ENCODE data around the gene SELP. TPM values are rescaled to one million over a fixed set of nuclear protein-coding genes. Genes with fewer than 3 reads are reported as not detected.
A peak's percentile ranks its signal among the peaks of the same experiment; 100 is the strongest.
"Not testable (repeated sequence)": the region's sequence is repeated elsewhere in the genome, so short reads cannot be mapped to it uniquely, and the experiment has no call there.

The SELP gene
- total RNA-seq (under 1 TPM; 0.31 to 0.75 TPM), polyA plus RNA-seq (2.7 TPM)

DNA sequence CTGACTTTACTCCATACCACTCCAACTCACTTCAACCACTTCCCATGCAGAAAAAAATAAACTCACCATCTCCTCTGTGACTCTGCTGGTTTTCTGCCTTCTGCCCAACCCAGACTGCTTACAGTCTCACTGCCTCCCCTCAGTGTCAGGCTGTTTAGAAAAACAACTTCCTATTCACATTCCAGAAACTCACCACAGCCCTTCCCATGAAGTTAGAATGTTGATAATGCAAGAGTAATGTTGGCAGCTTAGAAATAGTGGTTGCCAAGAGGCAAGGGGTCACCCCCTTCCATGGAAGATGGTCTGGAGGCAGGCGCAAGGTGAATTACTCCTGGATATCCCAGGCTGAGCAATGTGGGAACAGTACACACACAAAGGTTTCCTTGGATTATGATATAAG, at the start of gene SELP:
Gene SELP (minus strand): TSS at position 119 of the 400 bp plus-strand sequence. CDS start 50 bp downstream, at position 69.
- Mint-ChIP-seq H3K4me1 (peaks cover 17 to 36% (median 22%) of the 10 kb centered on the region in 3 donors), H3K36me3 (peaks cover 5 to 16% (median 8%) of the 10 kb centered on the region in 3 donors), H3K4me3 (no peak within 1 kb of the TSS), H3K27ac (peak within 1 kb of the TSS in 1 of 8 donors; percentile 58), H3K27me3 (peaks cover 0 to 19% of the 10 kb centered on the region in 2 donors), H3K9me3 (peaks cover 7 to 21% (median 12%) of the 10 kb centered on the region in 5 donors)
- Histone ChIP-seq H3K27ac (ENCODE audit: low read depth, low read length) (no peak within 1 kb of the TSS), H3K9me3 (ENCODE audit: low read length) (peaks cover 8% of the 10 kb centered on the region), H3K36me3 (ENCODE audit: insufficient read depth, low read length) (no peaks in the 10 kb centered on the region), H3K4me1 (ENCODE audit: insufficient read depth, low read length) (peaks cover 41% of the 10 kb centered on the region), H3K27me3 (ENCODE audit: insufficient read depth, low read length, poor library complexity, severe bottlenecking) (no peaks in the 10 kb centered on the region), H3K4me3 (ENCODE audit: low read length) (no peak within 1 kb of the TSS)
- POLR2A ChIA-PET: no interaction called here
- DNase-seq: no peak
- CTCF ChIA-PET: no interaction called here

GRCh38 chr1:169679692-169680091, 49.8 kb upstream of the SELP start:
- Histone ChIP-seq H3K27me3 (ENCODE audit: insufficient read depth, low read length, poor library complexity, severe bottlenecking) (no peaks in the 10 kb centered on the region), H3K4me3 (ENCODE audit: low read length) (no peak overlapping the region), H3K4me1 (ENCODE audit: insufficient read depth, low read length) (peaks cover 61% of the 10 kb centered on the region), H3K9me3 (ENCODE audit: low read length) (no peaks in the 10 kb centered on the region), H3K36me3 (ENCODE audit: insufficient read depth, low read length) (no peaks in the 10 kb centered on the region), H3K27ac (ENCODE audit: low read depth, low read length) (no peak overlapping the region)
- Mint-ChIP-seq H3K4me3 (peak overlapping the region in 1 of 7 donors; percentile 65), H3K36me3 (peaks cover 0 to 3% (median 1%) of the 10 kb centered on the region in 3 donors), H3K27me3 (peaks cover 0 to 2% of the 10 kb centered on the region in 2 donors), H3K27ac (peak overlapping the region in 1 of 8 donors; percentile 73), H3K4me1 (peaks cover 55 to 65% (median 55%) of the 10 kb centered on the region in 3 donors), H3K9me3 (no peaks in the 10 kb centered on the region)
- DNase-seq: no peak
- ChIA-PET POLR2A (no interaction called here), CTCF (interaction anchor here (1.2 to 1.8 kb wide), 2 partner anchors 11 to 33 kb away, joined by 3 to 4 read pairs; no protein-coding TSS in a partner anchor)

DNA sequence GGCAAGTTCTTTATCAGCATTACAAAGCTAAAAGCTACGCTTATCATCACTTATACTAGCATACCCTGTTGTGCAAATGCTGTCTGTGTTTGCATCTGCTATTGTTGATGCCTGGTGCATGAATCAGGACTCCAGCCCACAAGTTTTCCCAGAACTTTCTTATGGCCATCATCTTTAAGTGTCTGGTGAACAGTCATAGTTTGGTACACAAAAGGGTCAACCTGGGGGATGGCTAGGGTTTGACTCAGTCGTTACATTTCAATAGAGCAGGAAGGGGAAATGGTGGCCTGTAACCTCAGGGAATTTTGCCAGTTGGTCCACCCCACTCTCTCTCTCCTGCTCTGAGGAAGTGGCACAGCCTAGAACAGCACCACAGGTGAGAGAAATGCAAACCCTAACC, 46.1 kb upstream of the SELP start:
- POLR2A ChIA-PET: interaction anchor here (1.4 kb wide), 1 partner anchor 17 kb away, joined by 3 read pairs; no protein-coding TSS in a partner anchor
- Mint-ChIP-seq H3K27ac (peak overlapping the region in 5 of 8 donors; percentile 23 to 66 (median 59)), H3K36me3 (peaks cover 0 to 10% (median 1%) of the 10 kb centered on the region in 3 donors), H3K9me3 (peaks cover 0 to 8% (median 2%) of the 10 kb centered on the region in 5 donors), H3K4me3 (peak overlapping the region in 2 of 7 donors; percentile 14 to 32), H3K4me1 (peaks cover 49 to 60% (median 52%) of the 10 kb centered on the region in 3 donors), H3K27me3 (no peaks in the 10 kb centered on the region)
- Histone ChIP-seq H3K36me3 (ENCODE audit: insufficient read depth, low read length) (no peaks in the 10 kb centered on the region), H3K4me1 (ENCODE audit: insufficient read depth, low read length) (peaks cover 51% of the 10 kb centered on the region), H3K27me3 (ENCODE audit: insufficient read depth, low read length, poor library complexity, severe bottlenecking) (no peaks in the 10 kb centered on the region), H3K27ac (ENCODE audit: low read depth, low read length) (no peak overlapping the region), H3K4me3 (ENCODE audit: low read length) (no peak overlapping the region), H3K9me3 (ENCODE audit: low read length) (no peaks in the 10 kb centered on the region)
- CTCF ChIA-PET: interaction anchor here (0.9 to 1.4 kb wide), 4 partner anchors 17 to 89 kb away, joined by 3 to 5 read pairs (median 3); no protein-coding TSS in a partner anchor
- no peak for DNase-seq

- ChIA-PET POLR2A (no interaction called here), CTCF (no interaction called here)
- H3K4me1 ChIP-seq (ENCODE audit: insufficient read depth, low read length): peaks cover 29% of the 10 kb centered on the region
- Mint-ChIP-seq H3K4me3 (peak overlapping the region in 3 of 7 donors; percentile 14 to 29 (median 26)), H3K4me1 (peaks cover 56 to 61% (median 57%) of the 10 kb centered on the region in 3 donors), H3K36me3 (peaks cover 0 to 10% (median 0%) of the 10 kb centered on the region in 3 donors), H3K27ac (peak overlapping the region in 7 of 8 donors; percentile 3 to 81 (median 63)), H3K9me3 (peaks cover 0 to 8% (median 2%) of the 10 kb centered on the region in 5 donors), H3K27me3 (no peaks in the 10 kb centered on the region)
- no peak overlapping the region for H3K4me3 ChIP-seq (ENCODE audit: low read length)
- H3K27me3 ChIP-seq (ENCODE audit: insufficient read depth, low read length, poor library complexity, severe bottlenecking): no peaks in the 10 kb centered on the region
- H3K27ac ChIP-seq (ENCODE audit: low read depth, low read length): no peak overlapping the region
- no peak for DNase-seq
- H3K36me3 ChIP-seq (ENCODE audit: insufficient read depth, low read length): no peaks in the 10 kb centered on the region
- no peaks in the 10 kb centered on the region for H3K9me3 ChIP-seq (ENCODE audit: low read length)
Measured at GRCh38 chr1:169670836-169671235, 40.9 kb upstream of the SELP start.

GRCh38 chr1:169670244-169670643, 40.3 kb upstream of the SELP start:
- POLR2A ChIA-PET: interaction anchor here (0.6 kb wide), 1 partner anchor 239 kb away, joined by 7 read pairs; no protein-coding TSS in a partner anchor
- CTCF ChIA-PET: not testable (repeated sequence)

GRCh38 chr1:169667699-169668596, 38.0 kb upstream of the SELP start:
- Mint-ChIP-seq H3K4me1 (peaks cover 56 to 68% (median 63%) of the 10 kb centered on the region in 3 donors), H3K27ac (peak overlapping the region; percentile 58 to 94 (median 84)), H3K4me3 (peak overlapping the region; percentile 4 to 82 (median 39)), H3K36me3 (peaks cover 0 to 17% (median 3%) of the 10 kb centered on the region in 3 donors)
- H3K27me3 ChIP-seq (ENCODE audit: insufficient read depth, low read length, poor library complexity, severe bottlenecking); H3K9me3 ChIP-seq (ENCODE audit: low read length); H3K27ac ChIP-seq (ENCODE audit: low read depth, low read length); DNase-seq; H3K36me3 ChIP-seq (ENCODE audit: insufficient read depth, low read length); H3K4me3 ChIP-seq (ENCODE audit: low read length); H3K9me3 Mint-ChIP-seq; H3K27me3 Mint-ChIP-seq: not testable (repeated sequence)
- CTCF ChIA-PET: interaction anchor here (1.5 kb wide), 1 partner anchor 11 kb away, joined by 4 read pairs; no protein-coding TSS in a partner anchor
- POLR2A ChIA-PET: interaction anchor here (1.7 kb wide), 1 partner anchor 25 kb away, joined by 7 read pairs; no protein-coding TSS in a partner anchor
- peaks cover 24% of the 10 kb centered on the region for H3K4me1 ChIP-seq (ENCODE audit: insufficient read depth, low read length)

More at GRCh38 chr1:169670244-169670643, 40.3 kb upstream of the SELP start:
- Mint-ChIP-seq H3K4me3 (peak overlapping the region in 1 of 7 donors; percentile 47), H3K4me1 (peaks cover 50 to 56% (median 52%) of the 10 kb centered on the region in 3 donors), H3K36me3 (peaks cover 0 to 10% (median 0%) of the 10 kb centered on the region in 3 donors), H3K27ac (peak overlapping the region in 3 of 8 donors; percentile 3 to 81 (median 81))
- not testable (repeated sequence) for H3K27me3 Mint-ChIP-seq; H3K27ac ChIP-seq (ENCODE audit: low read depth, low read length); H3K9me3 ChIP-seq (ENCODE audit: low read length); H3K9me3 Mint-ChIP-seq; H3K36me3 ChIP-seq (ENCODE audit: insufficient read depth, low read length); DNase-seq; H3K4me3 ChIP-seq (ENCODE audit: low read length); H3K27me3 ChIP-seq (ENCODE audit: insufficient read depth, low read length, poor library complexity, severe bottlenecking)
- peaks cover 24% of the 10 kb centered on the region for H3K4me1 ChIP-seq (ENCODE audit: insufficient read depth, low read length)

- H3K4me1 ChIP-seq (ENCODE audit: insufficient read depth, low read length): peaks cover 24% of the 10 kb centered on the region
- POLR2A ChIA-PET; H3K27ac ChIP-seq (ENCODE audit: low read depth, low read length); H3K27me3 ChIP-seq (ENCODE audit: insufficient read depth, low read length, poor library complexity, severe bottlenecking); H3K9me3 ChIP-seq (ENCODE audit: low read length); H3K27me3 Mint-ChIP-seq; CTCF ChIA-PET; H3K36me3 ChIP-seq (ENCODE audit: insufficient read depth, low read length); H3K4me3 ChIP-seq (ENCODE audit: low read length); H3K9me3 Mint-ChIP-seq: not testable (repeated sequence)
- H3K36me3 Mint-ChIP-seq: peaks cover 0 to 11% (median 3%) of the 10 kb centered on the region in 3 donors
- DNase-seq: peak in 1 of 5 donors; percentile 21
- H3K4me1 Mint-ChIP-seq: peaks cover 59 to 75% (median 69%) of the 10 kb centered on the region in 3 donors
- peak overlapping the region; percentile 4 to 82 (median 39) for H3K4me3 Mint-ChIP-seq
- peak overlapping the region; percentile 58 to 94 (median 84) for H3K27ac Mint-ChIP-seq
Measured at GRCh38 chr1:169667227-169667639, 37.3 kb upstream of the SELP start.
